Right renal pelvis (tissue), 4 donors: ENCODE results near the gene MN1. TPM values are rescaled to one million over a fixed set of nuclear protein-coding genes. Genes with fewer than 3 reads are reported as not detected.

Experiments used
- polyA plus RNA-seq, 4 donors: library from polyadenylated mRNA; unstranded; fragments of 120-200 nt; gene quantifications; one replicate each; pipeline ENCODE4 v1.2.1, GENCODE V29; 2013; ENCODE audit not compliant: insufficient read length in 4 of 4

Gene MN1
- polyA plus RNA-seq, 4 donors, result 6.7 to 10.2 (median 8.3) TPM

Other genes with a start within 250 kb of the MN1 start
- 10 to 100 TPM; 56.2 to 73.4 (median 65.5) TPM for gene PITPNB, start 117.5 kb upstream of the MN1 start, polyA plus RNA-seq